Stimulated activated CD8-positive, alpha-beta memory T cell treated with anti-CD3 and anti-CD28 coated beads, Interleukin-12 subunit alpha, Interleukin-12 subunit beta, amount 100 ng/mL, for 4 hours (primary cell): ENCODE measurements around the gene ACER2.
"Not testable (repeated sequence)": the region's sequence is repeated elsewhere in the genome, so short reads cannot be mapped to it uniquely, and the experiment has no call there.

ENCODE experiments used
- DNase-seq: peaks from one replicate; pipeline ENCODE4 v3.0.0-alpha.2; 2020; ENCODE audit warnings: low read depth

The ACER2 gene

GRCh38 chr9:19409401-19410194 is 789 bp downstream of the ACER2 start:
- no peak for DNase-seq

- DNase-seq, result no peak
Measured at GRCh38 chr9:19410195-19410503, 1.3 kb downstream of the ACER2 start.

- DNase-seq, result no peak
Measured at GRCh38 chr9:19410594-19410993, 1.8 kb downstream of the ACER2 start.

- DNase-seq, result no peak
Measured at GRCh38 chr9:19411316-19411715, 2.5 kb downstream of the ACER2 start.

GRCh38 chr9:19413456-19413855 is 4.6 kb downstream of the ACER2 start:
- not testable (repeated sequence) for DNase-seq

GRCh38 chr9:19416143-19416542 is 7.3 kb downstream of the ACER2 start:
- DNase-seq, result no peak

GRCh38 chr9:19420877-19421276 is 12.1 kb downstream of the ACER2 start:
- DNase-seq, result no peak

- DNase-seq, result no peak
Measured at GRCh38 chr9:19423163-19423562, 14.4 kb downstream of the ACER2 start.

GRCh38 chr9:19424176-19424779 is 15.5 kb downstream of the ACER2 start:
- DNase-seq, result no peak

- DNase-seq, result no peak
Measured at GRCh38 chr9:19429595-19429994, 20.8 kb downstream of the ACER2 start.

- DNase-seq, result no peak
Measured at GRCh38 chr9:19430201-19430760, 21.5 kb downstream of the ACER2 start.

GRCh38 chr9:19431361-19432171 is 22.8 kb downstream of the ACER2 start:
- no peak for DNase-seq

GRCh38 chr9:19432473-19432872 is 23.7 kb downstream of the ACER2 start:
- DNase-seq, result no peak

GRCh38 chr9:19433729-19434128 is 24.9 kb downstream of the ACER2 start:
- DNase-seq, result not testable (repeated sequence)

- DNase-seq, result no peak
Measured at GRCh38 chr9:19440376-19440775, 31.6 kb downstream of the ACER2 start.

GRCh38 chr9:19440823-19441580 is 32.2 kb downstream of the ACER2 start:
- no peak for DNase-seq

- no peak for DNase-seq
Measured at GRCh38 chr9:19441730-19442129, 32.9 kb downstream of the ACER2 start.

- DNase-seq, result no peak
Measured at GRCh38 chr9:19442240-19442639, 33.4 kb downstream of the ACER2 start.

- DNase-seq, result no peak
Measured at GRCh38 chr9:19445452-19445851, 36.6 kb downstream of the ACER2 start.

- no peak for DNase-seq
Measured at GRCh38 chr9:19446361-19446861, 37.6 kb downstream of the ACER2 start.

GRCh38 chr9:19451240-19452087 is 42.7 kb downstream of the ACER2 start:
- DNase-seq, result no peak
